GM21717 (cell line): Measurements from ENCODE around the gene STX16.

Experiments used
- ATAC-seq: cut with Tn5 transposase; IDR thresholded peaks from one replicate; pipeline ENCODE4 v1.9.1; 2021; ENCODE audit warnings: mild to moderate bottlenecking, moderate library complexity; ENCODE audit not compliant: unreplicated experiment

The STX16 gene

DNA sequence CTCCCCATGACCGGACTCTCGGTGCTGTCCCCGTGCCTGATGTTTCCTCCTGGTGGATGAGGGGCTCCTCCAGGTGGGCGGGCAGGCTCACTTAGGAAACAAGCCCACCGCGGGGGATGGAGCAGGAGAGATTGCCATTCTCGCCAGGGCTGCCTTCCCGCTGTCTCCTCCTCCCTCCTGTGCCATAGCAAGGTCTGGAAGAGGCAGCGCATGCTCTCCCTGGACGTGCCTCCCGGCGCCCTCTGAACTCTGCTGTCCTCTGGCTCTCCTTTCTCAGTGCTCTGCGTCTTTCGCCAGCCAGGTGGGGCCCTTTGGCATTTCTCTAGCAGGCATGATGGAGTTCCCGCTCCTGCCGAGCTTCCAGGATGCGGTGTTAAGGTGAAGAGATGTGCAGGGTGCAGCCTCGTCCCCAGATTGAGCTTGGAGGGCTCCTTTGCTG is 24.1 kb downstream of the STX16 start:
- no peak for ATAC-seq

DNA sequence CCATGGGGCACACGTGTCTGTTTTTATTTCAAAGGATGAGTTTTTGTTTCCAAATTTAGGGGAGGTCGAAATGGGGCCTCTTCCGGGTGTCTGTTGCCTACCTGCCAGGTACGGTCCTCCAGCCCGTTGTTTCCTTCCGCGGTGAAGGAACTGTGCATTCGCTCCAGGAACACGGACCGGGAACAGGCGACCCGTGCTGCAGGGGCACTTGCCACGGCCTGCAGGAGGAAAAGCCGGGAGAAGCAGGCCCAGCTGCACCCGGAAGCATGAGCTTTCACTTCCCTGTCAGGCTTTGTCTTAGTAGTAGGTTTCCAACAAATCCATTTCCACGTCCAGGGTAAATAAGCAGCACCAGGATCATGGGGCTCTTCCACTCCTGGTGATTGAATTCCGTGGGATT is 24.6 kb downstream of the STX16 start:
- no peak for ATAC-seq

DNA sequence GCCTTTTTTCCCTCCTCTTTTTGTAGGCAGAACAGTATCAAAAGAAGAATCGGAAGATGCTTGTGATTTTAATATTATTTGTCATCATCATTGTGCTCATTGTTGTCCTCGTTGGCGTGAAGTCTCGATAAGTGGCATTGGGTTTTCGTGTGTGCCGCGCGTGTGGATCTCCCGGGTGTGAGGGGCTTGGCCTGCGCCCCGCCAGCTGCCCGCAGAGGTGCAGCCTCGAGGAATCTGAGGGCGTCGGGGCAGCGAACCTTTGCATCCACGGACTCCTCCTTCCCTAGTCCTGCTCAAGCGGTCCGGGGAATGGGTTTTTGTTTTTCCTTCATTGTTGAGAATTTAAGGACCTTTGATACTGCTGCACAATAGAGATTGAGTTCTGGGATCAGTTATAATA is 25.1 kb downstream of the STX16 start:
- no peak for ATAC-seq

- ATAC-seq, result no peak
Observed at GRCh38 chr20:58677079-58677604, 26.1 kb downstream of the STX16 start.

DNA sequence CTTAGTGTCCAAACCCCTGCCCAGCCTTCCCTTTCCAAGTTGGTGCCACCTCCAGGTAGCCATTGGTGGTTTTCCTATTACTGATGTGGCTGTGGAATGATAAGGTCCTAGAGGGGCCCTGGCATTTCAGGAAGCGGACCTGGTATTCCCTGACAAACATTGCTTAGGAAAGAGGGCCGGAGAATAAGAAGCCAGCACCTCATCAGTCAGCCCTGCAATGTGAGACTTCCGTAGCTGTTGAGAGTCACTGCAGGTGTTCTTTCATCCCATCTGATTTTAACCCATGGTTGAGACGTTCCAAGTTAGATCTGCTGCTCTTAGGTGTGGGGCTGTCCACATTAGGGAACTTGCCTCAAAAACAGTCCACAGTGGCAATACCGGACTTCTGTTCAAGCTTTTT is 26.7 kb downstream of the STX16 start:
- ATAC-seq, result no peak

GRCh38 chr20:58678806-58679205 is 27.7 kb downstream of the STX16 start:
- ATAC-seq, result no peak

- ATAC-seq, result no peak
Observed at GRCh38 chr20:58682656-58683531, 31.8 kb downstream of the STX16 start.

DNA sequence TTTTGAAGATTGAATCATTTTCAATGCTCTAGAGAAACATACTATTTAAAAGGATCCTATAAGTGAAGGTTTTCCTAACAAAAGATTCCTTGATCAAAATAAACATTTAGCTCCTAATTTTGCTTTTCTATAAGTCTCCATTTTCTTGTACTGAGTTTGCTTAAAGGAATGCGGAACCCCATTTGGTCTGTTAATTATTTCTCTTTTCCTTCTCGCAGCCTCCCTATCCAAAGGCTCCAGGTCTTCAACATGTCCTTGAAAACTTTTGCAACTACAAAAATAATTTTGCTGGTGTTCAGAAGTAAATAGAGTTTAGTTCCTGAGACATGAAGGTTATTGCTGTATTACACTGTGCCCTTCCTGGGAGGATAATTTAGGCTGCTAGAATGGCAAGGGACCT is 33.2 kb downstream of the STX16 start:
- no peak for ATAC-seq

DNA sequence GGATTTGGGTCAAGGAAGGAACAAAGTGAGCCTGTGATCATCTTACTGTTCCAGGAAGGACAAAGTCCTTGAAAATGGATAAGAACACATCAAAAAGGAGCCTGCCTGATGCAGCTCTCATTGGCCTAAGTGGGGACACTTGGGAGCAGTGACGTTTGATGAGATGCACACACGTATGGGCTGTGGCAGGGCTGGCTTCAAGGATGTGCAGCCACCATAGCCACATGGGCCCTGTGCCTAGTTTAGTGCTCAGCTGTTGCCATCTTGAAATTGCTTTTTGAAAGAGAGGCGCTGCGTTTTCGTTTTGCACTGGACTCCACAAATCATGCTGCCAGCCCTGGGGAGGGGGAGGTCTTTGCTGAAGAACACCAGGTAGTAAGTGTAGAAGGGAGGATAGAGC is 34.9 kb downstream of the STX16 start:
- ATAC-seq, result no peak

- no peak for ATAC-seq
Observed at GRCh38 chr20:58688414-58688813, 37.3 kb downstream of the STX16 start.

DNA sequence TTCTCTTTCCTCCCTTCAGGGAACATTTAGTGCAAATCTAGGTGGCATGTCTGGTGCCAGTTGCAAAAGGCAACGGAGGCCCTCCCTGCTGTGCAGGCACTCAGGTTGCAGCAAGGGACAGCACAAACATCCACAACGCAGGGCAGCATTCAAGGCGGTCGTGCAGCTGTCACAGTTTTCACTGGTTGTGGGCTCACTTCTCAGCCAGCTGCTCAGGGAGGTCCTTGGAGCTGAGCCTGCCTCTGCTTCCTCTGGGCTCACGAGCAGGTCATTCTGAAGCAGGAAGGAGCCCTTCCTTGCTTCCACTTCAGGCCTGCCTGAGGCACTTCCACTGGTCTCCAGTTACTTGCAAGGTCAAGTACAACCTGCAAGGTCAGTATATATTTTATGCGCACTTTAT is 37.8 kb downstream of the STX16 start:
- no peak for ATAC-seq

GRCh38 chr20:58690396-58691135 is 39.5 kb downstream of the STX16 start:
- no peak for ATAC-seq

GRCh38 chr20:58691773-58692578 is 40.9 kb downstream of the STX16 start:
- ATAC-seq, result peak; percentile 6

GRCh38 chr20:58692579-58693225 is 41.6 kb downstream of the STX16 start, which contains the start of gene NPEPL1:
Gene NPEPL1 (plus strand): TSS chr20:58692800. CDS start chr20:58692901, 101 bp downstream.
- peak; percentile 90 for ATAC-seq

DNA sequence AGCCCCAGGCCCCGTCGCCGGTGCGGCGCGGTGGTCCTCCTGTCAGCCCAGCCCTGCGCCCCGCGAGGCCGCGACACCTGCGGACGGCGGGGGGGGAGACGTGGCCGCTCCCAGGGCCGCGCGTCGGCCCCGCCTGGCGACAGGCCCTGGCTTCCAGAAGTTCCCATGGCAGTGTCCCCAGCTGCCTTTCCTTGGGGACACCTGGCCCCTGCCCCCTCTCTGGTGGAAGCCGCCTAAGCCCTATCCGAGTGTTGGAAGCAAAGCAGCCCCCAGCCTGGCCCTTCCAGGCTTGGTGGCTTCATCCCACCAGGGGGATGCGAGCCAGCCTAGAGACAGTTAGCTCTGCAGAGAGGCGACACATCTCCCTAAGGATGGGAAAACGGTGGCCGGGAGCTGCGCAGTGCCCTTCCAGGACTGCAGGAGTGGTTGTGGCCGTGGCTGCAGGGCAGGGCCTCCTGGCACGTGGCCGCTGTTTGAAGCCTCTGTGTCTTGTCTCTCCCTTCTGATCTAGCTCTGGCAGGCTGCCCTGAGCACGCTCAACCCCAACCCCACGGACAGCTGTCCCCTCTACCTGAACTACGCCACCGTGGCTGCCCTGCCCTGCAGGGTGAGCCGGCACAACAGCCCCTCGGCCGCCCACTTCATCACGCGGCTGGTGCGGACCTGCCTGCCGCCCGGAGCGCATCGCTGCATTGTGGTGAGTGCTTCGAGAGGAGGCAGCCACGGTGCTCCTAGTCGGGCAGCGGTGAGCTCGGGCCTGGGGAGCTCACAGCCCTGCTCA is 42.3 kb downstream of the STX16 start:
- peak; percentile 13 for ATAC-seq

DNA sequence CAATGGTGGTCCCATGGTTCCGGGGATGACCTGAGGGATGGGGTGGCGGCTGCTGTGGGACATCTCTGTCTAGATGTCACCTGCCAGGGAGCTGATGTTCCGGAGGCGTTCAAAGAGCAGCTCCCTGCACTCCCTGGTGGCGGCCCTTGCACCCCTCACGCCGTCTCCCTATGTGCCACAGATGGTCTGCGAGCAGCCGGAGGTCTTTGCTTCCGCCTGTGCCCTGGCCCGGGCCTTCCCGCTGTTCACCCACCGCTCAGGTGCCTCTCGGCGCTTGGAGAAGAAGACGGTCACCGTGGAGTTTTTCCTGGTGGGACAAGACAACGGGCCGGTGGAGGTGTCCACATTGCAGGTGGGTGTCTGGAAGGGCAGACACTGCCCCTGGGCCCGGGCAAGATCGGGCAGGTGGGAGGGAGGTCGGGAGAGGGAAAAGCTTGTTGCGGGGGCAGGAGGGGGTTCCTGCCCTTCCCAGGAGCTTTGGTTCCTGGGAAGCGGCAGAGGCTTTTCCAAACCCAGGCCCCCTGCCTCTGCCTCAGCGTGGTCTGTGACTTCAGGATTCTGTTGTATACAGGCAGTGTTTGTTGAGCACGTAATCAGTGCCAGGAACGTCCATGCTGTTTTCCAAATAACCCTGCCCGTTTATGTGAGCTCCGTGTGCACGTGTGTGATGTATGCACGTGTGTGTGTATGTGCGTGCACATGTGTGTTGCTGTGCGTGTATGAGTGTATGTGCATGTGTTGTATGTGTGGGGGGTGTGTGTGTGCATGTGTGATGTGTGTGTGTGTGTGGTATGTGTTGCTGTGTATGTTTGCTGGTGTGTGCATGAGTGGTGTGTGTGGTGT is 43.4 kb downstream of the STX16 start:
- ATAC-seq, result no peak

DNA sequence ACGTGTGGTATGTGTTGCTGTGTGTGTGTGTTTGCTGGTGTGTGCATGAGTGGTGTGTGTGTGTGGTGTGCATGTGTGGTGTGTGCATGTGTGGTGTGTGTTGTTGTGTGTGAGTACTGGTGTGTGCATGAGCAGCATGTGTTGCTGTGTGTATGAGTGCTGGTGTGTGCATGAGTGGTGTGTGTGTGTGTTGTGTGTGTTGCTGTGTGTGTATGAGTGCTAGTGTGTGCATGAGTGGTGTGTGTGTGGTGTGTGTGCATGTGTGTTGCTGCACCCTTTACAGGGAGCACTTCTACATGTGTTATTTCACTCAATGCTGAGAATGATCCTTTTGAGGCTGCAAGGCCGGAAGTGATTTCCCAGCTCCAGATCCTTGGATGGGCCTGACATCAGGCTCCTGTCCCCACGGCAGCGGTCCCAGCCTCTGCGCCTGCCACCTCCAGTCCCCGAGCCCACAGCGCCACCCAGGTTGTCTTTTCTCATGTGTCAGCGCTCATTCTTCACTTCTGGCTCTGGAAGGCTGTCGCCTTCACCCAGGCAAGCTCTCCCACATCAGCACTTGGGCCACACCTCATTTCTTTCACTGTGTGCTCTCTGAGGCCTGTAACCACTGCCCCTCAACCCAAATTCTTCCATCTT is 44.1 kb downstream of the STX16 start:
- ATAC-seq, result no peak

- no peak for ATAC-seq
Observed at GRCh38 chr20:58695895-58696375, 44.9 kb downstream of the STX16 start.
